Natural killer cell (primary cell): ENCODE results near the gene RALGDS. TPM values are rescaled to one million over a fixed set of nuclear protein-coding genes. Genes with fewer than 3 reads are reported as not detected.

Source experiments
- ATAC-seq, 3 donors: fragments of 150-1000 bp in 2 of 3; fragments of 200-7000 bp in 1 of 3; cut with Tn5 transposase; 1 replicate in 1 of 3; 2 replicates in 2 of 3; pipeline ENCODE4 v1.10.0; 2021; ENCODE audit warnings: mild to moderate bottlenecking in 2 of 3, moderate library complexity in 2 of 3
- DNase-seq, 2 donors: peaks; one replicate each; pipeline versions ENCODE4 v3.0.0 to v3.0.0-alpha.2; 2013 to 2021; ENCODE audit warnings: mixed read lengths in 1 of 2
- H3K27ac ChIP-seq: one replicate; pipeline ENCODE4 v1.5.1; 2013; ENCODE audit warnings: mild to moderate bottlenecking, low read length
- H3K27me3 ChIP-seq: one replicate; pipeline ENCODE4 v1.6.1; 2013; ENCODE audit warnings: low read length; ENCODE audit not compliant: control insufficient read depth, insufficient read depth
- H3K36me3 ChIP-seq: one replicate; pipeline ENCODE4 v1.6.1; 2013; ENCODE audit warnings: low read length; ENCODE audit not compliant: control insufficient read depth, insufficient read depth
- H3K4me1 ChIP-seq: one replicate; pipeline ENCODE4 v1.6.1; 2013; ENCODE audit warnings: low read length; ENCODE audit not compliant: control insufficient read depth, insufficient read depth
- H3K4me3 ChIP-seq: one replicate; pipeline ENCODE4 v1.5.1; 2013; ENCODE audit warnings: low read length
- H3K9me3 ChIP-seq: one replicate; pipeline ENCODE4 v1.6.1; 2013; ENCODE audit warnings: low read length; ENCODE audit not compliant: control insufficient read depth, insufficient read depth
- H3K27ac Mint-ChIP-seq, 2 donors: one replicate each; pipeline ENCODE4 v1.8.0; 2022; ENCODE audit warnings: mild to moderate bottlenecking in 2 of 2, mixed read lengths in 2 of 2, moderate library complexity in 1 of 2
- H3K27me3 Mint-ChIP-seq, 2 donors: one replicate each; pipeline ENCODE4 v1.8.0; 2022; ENCODE audit warnings: low read depth in 2 of 2, mixed read lengths in 2 of 2
- H3K36me3 Mint-ChIP-seq: one replicate; pipeline ENCODE4 v1.8.0; 2022; ENCODE audit warnings: mixed read lengths
- H3K4me1 Mint-ChIP-seq, 2 donors: one replicate each; pipeline ENCODE4 v1.8.0; 2022; ENCODE audit warnings: mixed read lengths in 2 of 2
- H3K4me3 Mint-ChIP-seq: one replicate; pipeline ENCODE4 v1.8.0; 2022; ENCODE audit warnings: mild to moderate bottlenecking, moderate library complexity, mixed read lengths
- H3K9me3 Mint-ChIP-seq, 2 donors: one replicate each; pipeline ENCODE4 v1.8.0; 2022; ENCODE audit warnings: mixed read lengths in 2 of 2
- CTCF ChIP-seq: fragments of 200-600 bp; IDR thresholded peaks from one replicate; pipeline ENCODE4 v1.8.0; 2022; ENCODE audit warnings: antibody characterized with exemption
- WGBS: methylation state at CpG from one replicate; pipeline ENCODE4 v1.1.7; 2013; ENCODE audit warnings: missing lambda C conversion rate; ENCODE audit not compliant: insufficient coverage; 5-methylcytosine and 5-hydroxymethylcytosine counted together
- intact Hi-C: fragments of 100-400 bp; cut with micrococcal nuclease; formaldehyde crosslinking; loops from one replicate; pipeline ENCODE4 v1.14.2; 2022
- total RNA-seq, 4 donors: library from RNA; stranded (reverse); fragments of 120-200 nt in 1 of 4; gene quantifications; one replicate each; pipeline versions ENCODE4 v1.2.3 to v1.2.4, GENCODE V29; 2013 to 2022

RALGDS gene
- total RNA-seq, 3 donors from 2014 or later (not counting 1 experiment from before 2014, with no cell fraction given) = 206 to 250 (median 208) TPM

- Mint-ChIP-seq H3K36me3 (no peaks in the 10 kb centered on the region), H3K4me3 (no peak overlapping the region), H3K9me3 (no peaks in the 10 kb centered on the region), H3K4me1 (peaks cover 25 to 31% of the 10 kb centered on the region in 2 donors), H3K27ac (no peak overlapping the region), H3K27me3 (no peaks in the 10 kb centered on the region)
- Histone ChIP-seq H3K4me1 (peaks cover 24% of the 10 kb centered on the region), H3K4me3 (no peak overlapping the region), H3K27me3 (no peaks in the 10 kb centered on the region), H3K9me3 (no peaks in the 10 kb centered on the region), H3K36me3 (peaks cover 48% of the 10 kb centered on the region), H3K27ac (no peak overlapping the region)
- intact Hi-C loops = no loop called here
- DNase-seq = no peak
- no peak for TF ChIP-seq CTCF
- 97% methylated on average over 17 of the region's 17 CpGs for WGBS
- no peak for ATAC-seq
Measured at GRCh38 chr9:133055788-133056420, 65.1 kb downstream of the RALGDS start.

- TF ChIP-seq CTCF = no peak
- no peaks in the 10 kb centered on the region for H3K9me3 Mint-ChIP-seq
- H3K4me3 Mint-ChIP-seq = no peak overlapping the region
- H3K4me3 ChIP-seq = no peak overlapping the region
- H3K36me3 Mint-ChIP-seq = no peaks in the 10 kb centered on the region
- intact Hi-C loops = no loop called here
- DNase-seq = no peak
- 94% methylated on average over 16 of the region's 16 CpGs for WGBS
- peaks cover 52% of the 10 kb centered on the region for H3K36me3 ChIP-seq
- no peak overlapping the region for H3K27ac ChIP-seq
- H3K27me3 Mint-ChIP-seq = no peaks in the 10 kb centered on the region
- peaks cover 21% of the 10 kb centered on the region in 2 donors for H3K4me1 Mint-ChIP-seq
- H3K9me3 ChIP-seq = no peaks in the 10 kb centered on the region
- peaks cover 18% of the 10 kb centered on the region for H3K4me1 ChIP-seq
- no peak overlapping the region for H3K27ac Mint-ChIP-seq
- no peaks in the 10 kb centered on the region for H3K27me3 ChIP-seq
- no peak for ATAC-seq
Measured at GRCh38 chr9:133054966-133055365, 66.1 kb downstream of the RALGDS start.

- no peak overlapping the region for H3K27ac Mint-ChIP-seq
- H3K4me3 Mint-ChIP-seq = no peak overlapping the region
- H3K36me3 Mint-ChIP-seq = no peaks in the 10 kb centered on the region
- H3K4me1 Mint-ChIP-seq = peaks cover 15% of the 10 kb centered on the region in 2 donors
- 95% methylated on average over 23 of the region's 24 CpGs for WGBS
- H3K9me3 Mint-ChIP-seq = no peaks in the 10 kb centered on the region
- no peaks in the 10 kb centered on the region for H3K27me3 Mint-ChIP-seq
- TF ChIP-seq CTCF = no peak
- H3K27ac ChIP-seq = no peak overlapping the region
- H3K4me3 ChIP-seq = no peak overlapping the region
- ATAC-seq = no peak
- H3K9me3 ChIP-seq = no peaks in the 10 kb centered on the region
- no peaks in the 10 kb centered on the region for H3K27me3 ChIP-seq
- no peak for DNase-seq
- peaks cover 12% of the 10 kb centered on the region for H3K4me1 ChIP-seq
- H3K36me3 ChIP-seq = peaks cover 56% of the 10 kb centered on the region
- intact Hi-C loops = no loop called here
Measured at GRCh38 chr9:133054194-133054890, 66.7 kb downstream of the RALGDS start.
